ENCODE results near the gene KIF5C. TPM values are rescaled to one million over a fixed set of nuclear protein-coding genes. Genes with fewer than 3 reads are reported as not detected.

The KIF5C gene
- total RNA-seq, 1 donor from 2014 or later = not detected

DNA sequence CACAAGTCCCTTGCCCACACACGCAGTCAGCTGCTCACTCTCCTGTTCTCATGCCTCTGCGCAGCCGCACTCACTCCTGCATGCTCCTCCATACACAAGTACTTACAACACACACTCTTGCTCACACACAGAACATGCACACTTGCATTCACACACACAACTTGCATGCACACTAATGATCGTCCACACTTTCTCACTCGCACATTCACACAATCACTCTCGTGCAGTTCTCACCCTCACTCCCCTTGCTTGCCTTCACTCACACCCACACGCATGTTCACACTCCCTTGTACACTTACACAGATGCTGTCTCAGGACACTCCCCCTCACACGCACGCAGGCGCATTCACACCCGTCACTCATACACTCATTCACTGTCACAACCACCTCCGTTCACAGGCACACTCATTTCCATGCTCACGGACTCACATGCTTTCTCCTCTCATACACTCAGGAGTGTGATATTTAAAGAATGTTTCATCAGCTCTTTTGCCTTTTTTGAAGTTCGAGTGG lies 127.4 kb downstream of the KIF5C start:
- Histone ChIP-seq H3K4me3 (ENCODE audit: low read depth, low read length) (no peak overlapping the region), H3K27me3 (ENCODE audit: control insufficient read depth, insufficient read depth, low read length) (peaks cover 2% of the 10 kb centered on the region), H3K36me3 (ENCODE audit: control insufficient read depth, insufficient read depth, low read length) (no peaks in the 10 kb centered on the region)
- DNase-seq (ENCODE audit: low read depth) = no peak
- no peak for TF ChIP-seq CTCF (IDR thresholded peaks at IDR 0.05; ENCODE audit: insufficient read depth, low read length, severe bottlenecking)
- FAIRE-seq = peak; percentile 55

DNA sequence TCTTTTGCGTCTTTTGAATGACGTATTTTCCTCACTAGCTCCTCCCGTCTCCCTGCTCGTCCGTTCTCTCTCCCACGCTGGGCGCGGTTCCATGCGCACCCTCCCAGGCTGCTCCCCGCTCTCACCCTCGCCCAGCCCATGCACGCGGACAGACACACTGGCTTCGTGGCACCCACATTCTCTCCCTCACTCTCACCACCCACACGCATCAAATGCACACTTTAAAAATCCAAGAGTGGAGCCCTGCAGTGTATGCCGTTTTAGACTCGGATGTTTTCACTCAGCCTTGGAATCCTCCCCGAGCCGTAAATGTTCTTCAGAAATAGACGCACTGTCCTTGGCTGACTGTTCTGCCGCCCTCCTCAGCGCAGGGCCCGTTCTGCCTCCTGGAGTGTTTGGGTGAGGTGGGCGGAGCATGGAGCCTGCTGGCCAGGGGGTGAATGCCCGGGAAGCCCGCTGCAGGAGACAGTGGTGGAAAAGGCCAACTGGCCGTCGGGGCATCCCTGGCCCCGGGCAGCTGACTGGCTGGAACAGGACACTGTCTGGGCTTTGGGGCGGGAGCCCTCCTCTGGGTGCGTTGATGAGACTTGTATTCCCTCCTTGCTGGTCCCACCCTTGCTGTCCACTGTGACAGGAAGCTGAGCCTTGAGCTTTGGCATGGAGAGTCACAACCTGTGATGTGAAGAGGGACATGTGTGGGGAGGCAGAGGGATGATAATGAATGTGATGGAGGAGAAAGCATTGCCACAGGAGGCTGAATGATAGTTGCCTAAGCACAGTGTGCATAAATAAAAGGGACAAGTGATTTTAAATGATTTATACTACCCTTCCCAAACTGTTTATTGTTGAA lies 128.1 kb downstream of the KIF5C start:
- TF ChIP-seq CTCF (IDR thresholded peaks at IDR 0.05; ENCODE audit: insufficient read depth, low read length, severe bottlenecking) = no peak
- FAIRE-seq (no peak), DNase-seq (ENCODE audit: low read depth) (no peak)
- Histone ChIP-seq H3K4me3 (ENCODE audit: low read depth, low read length) (no peak overlapping the region), H3K27me3 (ENCODE audit: control insufficient read depth, insufficient read depth, low read length) (peaks cover 2% of the 10 kb centered on the region), H3K36me3 (ENCODE audit: control insufficient read depth, insufficient read depth, low read length) (no peaks in the 10 kb centered on the region)

DNA sequence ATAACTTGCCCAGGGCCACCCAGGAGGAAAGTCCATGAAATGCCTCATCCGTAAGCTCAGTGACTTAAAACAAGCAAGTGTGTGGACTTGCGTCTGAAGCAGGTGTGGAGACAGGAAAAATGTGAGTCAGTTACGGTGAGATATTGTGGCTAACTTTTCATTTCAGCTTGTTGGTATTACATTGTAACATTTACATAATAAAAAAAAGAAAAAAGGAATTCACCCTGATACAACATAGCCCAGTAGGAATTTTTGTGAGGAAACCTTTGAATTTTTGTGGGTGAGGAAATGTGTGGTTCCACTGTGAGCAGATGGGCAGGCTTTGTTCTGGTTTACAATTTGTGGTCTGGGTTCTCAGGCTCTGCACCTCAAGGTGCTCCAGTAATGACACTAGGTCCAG lies 129.8 kb downstream of the KIF5C start:
- Histone ChIP-seq H3K4me3 (ENCODE audit: low read depth, low read length) (no peak overlapping the region), H3K27me3 (ENCODE audit: control insufficient read depth, insufficient read depth, low read length) (no peaks in the 10 kb centered on the region), H3K36me3 (ENCODE audit: control insufficient read depth, insufficient read depth, low read length) (no peaks in the 10 kb centered on the region)
- TF ChIP-seq CTCF (IDR thresholded peaks at IDR 0.05; ENCODE audit: insufficient read depth, low read length, severe bottlenecking) = no peak
- FAIRE-seq = no peak
- DNase-seq (ENCODE audit: low read depth) = peak; percentile 13

- Histone ChIP-seq H3K36me3 (ENCODE audit: control insufficient read depth, insufficient read depth, low read length) (no peaks in the 10 kb centered on the region), H3K4me3 (ENCODE audit: low read depth, low read length) (no peak overlapping the region), H3K27me3 (ENCODE audit: control insufficient read depth, insufficient read depth, low read length) (no peaks in the 10 kb centered on the region)
- TF ChIP-seq CTCF (IDR thresholded peaks at IDR 0.05; ENCODE audit: insufficient read depth, low read length, severe bottlenecking) = no peak
- no peak for FAIRE-seq
- DNase-seq (ENCODE audit: low read depth) = no peak
These were observed 130.5 kb downstream of the KIF5C start for GRCh38 chr2:149005471-149006077.

GRCh38 chr2:149006883-149007543 lies 132.0 kb downstream of the KIF5C start:
- DNase-seq (ENCODE audit: low read depth) (peak; percentile 78), FAIRE-seq (no peak)
- TF ChIP-seq CTCF (IDR thresholded peaks at IDR 0.05; ENCODE audit: insufficient read depth, low read length, severe bottlenecking) = no peak
- Histone ChIP-seq H3K27me3 (ENCODE audit: control insufficient read depth, insufficient read depth, low read length) (no peaks in the 10 kb centered on the region), H3K4me3 (ENCODE audit: low read depth, low read length) (no peak overlapping the region), H3K36me3 (ENCODE audit: control insufficient read depth, insufficient read depth, low read length) (no peaks in the 10 kb centered on the region)
